ENCODE results near the gene ATP6V0A4.
"Not testable (repeated sequence)": the region's sequence is repeated elsewhere in the genome, so short reads cannot be mapped to it uniquely, and the experiment has no call there.

ATP6V0A4 gene

DNA sequence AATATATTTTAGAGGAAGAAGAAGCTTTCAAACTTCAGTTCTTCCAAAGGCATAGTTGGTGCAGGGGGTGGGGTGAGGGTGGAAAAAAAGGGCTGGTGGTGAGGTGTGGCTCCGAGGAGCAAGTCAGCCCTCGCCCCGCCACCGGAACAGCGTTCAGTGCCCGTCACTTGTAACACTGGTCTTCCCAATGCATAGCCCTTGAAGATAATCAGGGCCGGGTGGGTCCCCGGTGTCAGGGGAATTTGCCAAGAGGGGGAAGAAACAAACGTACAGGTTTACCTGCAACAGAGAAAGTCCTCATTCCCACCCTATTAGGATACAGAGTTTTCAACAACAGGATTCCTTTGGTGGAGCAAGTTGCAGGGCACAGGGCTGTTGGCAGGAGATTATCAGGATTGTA is 98.3 kb downstream of the ATP6V0A4 start:
- no peak for DNase-seq (ENCODE audit: low read depth)

DNA sequence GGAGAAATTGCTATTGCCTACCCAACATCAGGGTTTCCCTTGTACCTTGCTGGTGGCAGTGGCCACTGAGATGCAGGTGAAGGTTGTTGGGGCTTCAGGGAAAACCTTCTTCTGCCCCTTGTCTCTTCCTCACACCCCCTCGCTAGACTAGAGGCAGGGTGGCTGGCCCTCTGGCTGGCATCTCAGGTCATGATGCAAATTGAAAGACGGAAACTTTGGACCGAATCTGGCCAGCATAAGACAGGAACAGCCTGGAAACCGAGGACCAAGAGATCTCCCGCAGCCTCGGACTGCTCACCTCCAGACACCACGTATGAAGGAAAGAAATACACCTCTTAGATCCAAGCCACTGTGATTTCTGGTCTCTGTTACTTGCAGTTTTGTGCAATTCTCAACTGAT is 99.7 kb downstream of the ATP6V0A4 start:
- no peak for DNase-seq (ENCODE audit: low read depth)

DNA sequence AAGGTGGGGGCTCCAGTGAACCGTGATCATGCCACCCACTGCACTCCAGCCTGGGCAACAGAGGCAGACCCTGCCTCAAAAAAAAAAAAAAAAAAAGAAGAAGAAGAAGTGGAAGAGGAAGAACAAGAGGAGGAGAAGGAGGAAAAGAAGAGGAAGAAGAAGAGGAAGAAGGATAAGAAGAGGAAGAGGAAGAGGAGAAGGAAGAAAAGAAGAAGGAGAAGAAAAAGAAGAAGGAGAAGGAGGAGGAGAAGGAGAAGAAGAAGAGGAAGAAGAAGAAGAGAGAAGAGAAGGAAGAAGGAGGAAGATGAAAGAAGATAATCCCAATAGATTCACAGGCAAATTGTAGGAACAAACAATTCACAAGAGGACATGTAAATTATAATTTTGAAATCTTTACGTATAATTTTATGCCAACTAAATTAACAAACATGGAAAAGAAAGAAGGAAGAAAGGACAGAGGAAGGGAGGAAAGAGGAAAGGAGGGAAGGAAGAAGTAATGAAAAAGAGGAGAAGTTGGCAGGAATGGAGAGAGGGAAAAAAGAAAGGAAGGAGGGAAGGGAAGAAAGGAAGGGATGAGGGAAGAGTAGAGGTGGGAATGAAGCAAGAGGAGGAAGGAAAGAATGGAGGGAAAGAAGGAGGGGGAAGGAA is 100.3 kb downstream of the ATP6V0A4 start:
- no peak for DNase-seq (ENCODE audit: low read depth)

DNA sequence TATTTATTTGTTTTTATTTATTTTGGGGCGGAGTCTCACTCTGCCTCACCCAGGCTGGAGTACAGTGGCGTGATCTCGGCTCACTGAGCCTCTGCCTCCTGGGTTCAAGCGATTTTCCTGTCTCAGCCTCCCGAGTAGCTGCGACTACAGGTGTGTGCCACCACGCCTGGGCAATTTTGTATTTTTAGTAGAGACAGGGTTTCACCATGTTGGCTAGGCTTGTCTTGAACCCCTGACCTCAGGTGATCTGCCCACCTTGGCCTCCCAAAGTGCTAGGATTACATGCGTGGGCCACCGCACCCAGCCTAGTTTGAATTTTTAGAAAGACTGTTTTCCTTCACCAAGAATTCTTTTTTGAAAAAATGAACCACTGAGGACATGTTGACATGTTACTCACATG is 102.2 kb downstream of the ATP6V0A4 start:
- not testable (repeated sequence) for DNase-seq (ENCODE audit: low read depth)

DNA sequence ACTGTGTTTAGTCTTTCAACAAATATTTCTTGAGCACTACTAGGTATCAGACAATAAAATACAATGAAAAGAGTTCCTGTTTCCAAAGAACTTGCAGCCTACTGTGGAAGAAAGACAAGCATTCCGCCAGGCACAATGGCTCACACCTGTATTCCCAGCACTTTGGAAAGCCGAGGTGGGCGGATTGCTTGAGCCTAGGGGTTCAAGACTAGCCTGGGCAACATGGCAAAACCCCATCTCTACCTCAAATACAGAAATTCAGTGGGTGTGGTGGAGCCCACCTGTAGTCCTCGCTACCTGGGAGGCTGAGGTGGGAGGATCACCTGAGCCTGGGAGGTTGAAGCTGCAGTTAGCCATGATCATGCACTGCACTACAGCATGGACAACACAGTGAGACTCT is 102.9 kb downstream of the ATP6V0A4 start:
- no peak for DNase-seq (ENCODE audit: low read depth)

DNA sequence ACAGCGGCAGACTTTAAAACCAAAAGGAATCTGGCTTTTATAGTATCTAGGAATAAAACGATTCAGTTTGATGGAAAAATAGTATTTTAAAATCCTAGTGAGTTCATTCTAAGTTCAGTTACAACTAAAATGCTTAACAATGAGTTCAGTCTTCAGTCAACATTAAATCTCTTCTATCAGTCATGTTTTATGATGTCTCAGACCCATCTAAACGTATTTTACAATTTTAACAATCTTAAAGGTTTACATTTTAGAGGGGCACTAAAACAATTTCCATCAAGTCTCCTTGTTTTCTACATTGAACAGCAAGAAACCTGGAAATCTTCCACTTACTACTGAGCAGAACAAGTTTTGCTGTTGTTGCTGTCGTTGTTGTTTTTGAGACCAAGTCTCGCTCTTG is 106.8 kb downstream of the ATP6V0A4 start:
- no peak for DNase-seq (ENCODE audit: low read depth)

DNA sequence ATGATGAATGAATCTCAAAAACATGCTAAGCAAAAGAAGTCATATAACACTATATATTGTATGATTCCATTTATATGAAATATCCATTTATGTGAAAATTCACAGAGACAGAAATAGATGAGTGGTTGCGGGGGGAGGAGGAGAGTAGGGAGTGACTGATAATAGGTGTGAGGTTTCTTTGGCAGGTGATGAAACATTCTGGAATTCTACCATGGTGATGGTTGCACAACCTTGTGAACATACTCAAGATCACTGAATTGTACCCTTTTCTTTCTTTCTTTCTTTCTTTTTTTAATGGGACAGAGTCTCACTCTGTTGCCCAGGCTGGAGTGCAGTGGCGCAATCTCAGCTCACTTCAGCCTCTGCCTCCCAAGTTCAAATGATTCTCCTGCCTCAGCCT is 107.5 kb downstream of the ATP6V0A4 start:
- no peak for DNase-seq (ENCODE audit: low read depth)

DNA sequence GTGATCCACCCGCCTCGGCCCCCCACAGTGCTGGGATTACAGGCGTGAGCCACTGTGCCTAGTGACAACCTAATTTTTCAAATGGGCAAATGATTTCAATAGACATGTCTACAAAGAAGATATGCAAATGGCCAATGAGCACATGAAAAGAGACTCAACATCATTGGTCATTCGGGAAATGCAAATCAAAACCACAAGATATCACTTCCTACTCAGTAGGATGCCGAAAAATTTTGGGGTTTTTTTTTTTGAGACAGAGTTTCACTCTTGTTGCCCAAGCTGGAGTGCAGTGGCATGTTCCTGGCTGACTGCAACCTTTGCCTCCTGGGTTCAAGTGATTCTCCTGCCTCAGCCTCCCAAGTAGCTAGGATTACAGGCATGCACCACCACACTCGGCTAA is 110.0 kb downstream of the ATP6V0A4 start:
- not testable (repeated sequence) for DNase-seq (ENCODE audit: low read depth)

DNA sequence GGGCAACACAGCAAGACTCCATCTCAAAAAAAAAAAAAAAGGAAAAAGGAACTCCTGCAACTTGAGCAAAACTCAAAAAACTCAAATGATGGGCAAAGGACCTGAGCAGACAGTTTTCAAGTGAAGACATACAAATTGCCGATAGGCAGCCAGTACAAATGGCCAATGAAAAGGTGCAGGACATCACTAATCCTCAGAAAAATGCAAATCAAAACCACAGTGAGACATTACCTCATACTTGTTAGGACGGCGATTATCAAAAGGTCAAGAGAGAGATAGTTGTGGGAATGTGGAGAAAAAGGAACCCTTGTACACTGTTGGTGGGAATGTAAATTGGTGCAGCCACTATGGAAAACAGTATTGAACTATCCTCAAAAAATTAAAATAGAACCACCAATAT is 113.7 kb downstream of the ATP6V0A4 start:
- DNase-seq (ENCODE audit: low read depth): no peak

DNA sequence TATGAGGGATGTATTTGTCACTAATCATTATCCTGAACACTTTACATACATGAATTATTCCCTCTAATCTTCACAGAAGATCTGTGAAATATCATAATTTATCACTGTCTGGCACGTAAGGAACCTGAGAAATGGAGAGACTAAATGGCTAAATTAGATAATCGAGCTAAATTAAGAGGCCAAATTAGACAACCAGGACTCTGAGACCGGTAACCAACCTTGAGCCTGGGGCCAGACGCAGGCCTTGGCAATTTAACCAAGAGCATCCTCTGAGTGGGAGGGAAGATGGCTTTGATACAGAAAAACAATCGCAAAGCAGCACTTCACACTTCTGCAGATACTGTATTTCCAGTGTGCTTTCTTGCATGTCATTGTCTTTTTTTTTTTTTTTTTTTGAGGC is 118.2 kb downstream of the ATP6V0A4 start:
- DNase-seq (ENCODE audit: low read depth): no peak

DNA sequence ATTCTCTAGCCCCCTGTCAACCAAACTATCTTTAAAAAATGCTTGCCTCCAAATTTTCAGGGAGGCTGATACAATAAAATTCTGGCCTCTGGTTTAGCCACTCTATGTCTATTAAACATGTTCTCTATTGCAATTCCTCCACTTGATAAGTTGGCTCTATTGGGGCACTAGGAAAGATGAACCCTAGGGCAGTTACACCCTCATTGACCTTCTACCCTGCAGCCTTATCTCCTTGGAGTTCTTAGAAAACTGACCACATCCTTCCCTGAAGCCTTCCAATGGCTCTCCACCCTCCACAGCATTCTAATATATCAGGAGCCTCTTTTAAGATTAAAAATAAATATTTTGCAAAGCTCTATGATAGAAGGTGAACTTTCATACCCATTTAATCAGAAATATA is 127.4 kb downstream of the ATP6V0A4 start:
- no peak for DNase-seq (ENCODE audit: low read depth)

DNA sequence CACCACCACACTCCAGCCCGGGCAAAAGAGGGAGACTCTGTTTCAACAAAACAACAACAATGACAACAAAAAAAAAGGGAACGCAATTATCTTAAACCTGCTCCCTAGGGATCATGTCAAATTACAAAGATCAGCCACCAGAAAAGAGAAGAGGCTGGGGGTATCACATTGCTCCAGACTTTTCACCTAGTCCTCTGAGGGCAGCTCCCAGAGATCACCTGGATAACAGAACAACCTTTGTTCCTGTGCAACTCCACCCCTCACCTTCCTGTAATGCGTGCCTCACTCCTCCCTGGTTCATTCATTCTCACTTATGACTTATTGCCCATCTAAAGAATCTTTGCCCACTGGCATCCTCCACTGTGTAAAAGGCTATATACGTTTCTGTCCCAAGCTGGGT is 128.6 kb downstream of the ATP6V0A4 start:
- no peak for DNase-seq (ENCODE audit: low read depth)

DNA sequence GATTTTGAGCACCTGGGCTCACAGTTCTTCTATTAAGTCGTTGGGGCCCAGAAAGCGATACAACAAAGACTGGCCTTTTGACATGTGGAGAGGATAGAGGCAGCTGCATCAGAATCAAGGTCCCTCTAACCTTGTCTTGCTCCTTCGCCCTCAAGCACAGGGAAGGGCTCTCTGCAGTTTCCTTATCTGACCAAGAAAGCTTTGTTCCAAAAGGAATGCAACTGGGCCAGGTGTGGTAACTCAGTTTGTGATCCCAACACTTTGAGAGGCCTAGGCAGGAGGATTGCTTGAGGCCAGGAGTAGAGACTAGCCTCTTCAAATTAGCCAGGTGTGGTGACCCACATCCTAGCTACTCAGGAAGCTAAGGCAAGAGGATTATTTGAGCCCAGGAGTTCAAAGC is 129.1 kb downstream of the ATP6V0A4 start:
- no peak for DNase-seq (ENCODE audit: low read depth)

DNA sequence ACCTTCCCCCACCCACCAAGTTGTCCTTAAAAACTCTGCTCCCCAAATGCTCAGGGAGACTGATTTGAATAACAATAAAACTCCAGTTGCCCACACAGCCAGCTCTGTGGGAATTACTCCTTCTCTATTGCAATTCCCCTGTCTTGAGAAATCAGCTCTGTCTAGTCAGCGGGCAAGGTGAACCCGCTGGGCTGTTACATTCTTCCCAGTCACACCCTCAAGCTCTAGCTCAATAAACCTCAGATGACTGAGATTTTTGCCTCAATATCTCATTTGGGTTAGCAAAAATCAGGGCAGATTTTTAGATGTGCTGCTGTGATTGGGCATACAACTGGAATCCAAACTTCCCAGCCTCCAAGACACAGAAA is 129.8 kb downstream of the ATP6V0A4 start:
- no peak for DNase-seq (ENCODE audit: low read depth)

DNA sequence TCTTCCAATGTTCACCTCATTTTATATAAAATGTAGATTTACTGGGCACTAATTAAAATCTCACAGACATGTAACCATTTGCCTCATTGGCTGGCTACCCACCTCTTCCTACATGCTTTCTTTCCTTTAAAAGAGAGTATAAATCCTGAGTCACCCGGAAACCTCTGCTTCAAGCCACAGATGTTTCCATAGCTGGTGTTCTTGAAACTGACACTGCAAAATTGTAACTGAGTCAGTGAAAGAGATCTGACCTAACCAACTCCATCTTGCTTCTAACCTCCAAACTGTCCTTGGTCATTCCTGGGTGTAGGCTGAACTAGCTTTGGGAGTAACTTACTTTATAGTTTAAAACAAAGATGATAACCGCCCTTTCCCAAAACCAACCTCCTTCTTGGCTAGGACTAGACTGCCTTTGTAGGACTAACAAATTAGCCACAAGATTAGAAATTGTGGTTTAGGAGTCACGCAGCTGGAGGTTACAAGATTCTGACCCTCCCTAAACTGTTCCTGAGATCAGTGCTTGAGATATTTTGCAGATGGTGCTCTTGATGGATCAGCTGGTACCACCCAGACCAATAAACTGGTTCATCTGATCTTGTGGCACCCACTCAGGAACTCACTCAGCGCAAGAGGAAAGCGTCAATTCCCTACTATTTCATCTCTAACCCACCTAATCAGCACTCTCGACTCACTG is 130.3 kb downstream of the ATP6V0A4 start:
- no peak for DNase-seq (ENCODE audit: low read depth)

DNA sequence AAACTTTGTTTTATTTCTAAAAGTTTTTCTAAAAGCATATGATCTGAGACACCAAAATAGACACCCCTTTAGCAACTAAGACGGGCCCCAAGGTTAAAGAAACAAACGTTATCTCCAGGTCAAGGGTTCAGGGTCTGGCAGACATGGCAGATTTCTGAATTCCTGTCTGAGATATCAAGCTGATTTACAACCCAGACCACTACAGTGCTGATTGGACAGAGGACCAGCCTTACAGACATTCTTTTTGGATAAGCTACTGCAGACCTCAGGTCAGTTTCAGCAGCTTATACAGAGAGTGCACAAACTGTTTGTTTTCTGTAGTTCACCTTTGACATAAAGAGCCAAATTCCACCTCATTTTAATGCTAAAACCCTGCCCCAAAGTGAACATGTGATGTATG is 131.6 kb downstream of the ATP6V0A4 start:
- DNase-seq (ENCODE audit: low read depth): no peak

DNA sequence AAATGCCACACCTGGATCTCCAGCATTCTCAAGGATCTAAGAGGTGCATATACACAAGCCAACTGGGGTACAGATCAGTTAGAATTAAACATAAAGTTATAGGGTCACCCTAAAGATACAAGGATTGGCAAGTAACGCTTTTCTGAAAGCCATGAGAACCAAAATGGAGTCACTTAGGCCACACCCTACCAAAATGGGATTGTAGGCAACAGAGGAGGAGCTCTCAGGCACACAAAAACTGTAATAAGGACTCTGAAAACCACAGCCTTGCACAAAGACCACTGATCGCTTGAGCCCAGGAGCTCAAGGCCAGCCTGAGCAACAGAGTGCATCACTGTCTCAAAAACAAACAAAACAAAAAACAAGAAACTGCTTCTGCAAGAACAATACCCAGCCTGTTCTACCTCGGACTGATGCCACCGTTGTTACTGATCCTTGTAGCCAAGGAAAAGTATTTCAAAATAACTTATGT is 132.3 kb downstream of the ATP6V0A4 start:
- no peak for DNase-seq (ENCODE audit: low read depth)

DNA sequence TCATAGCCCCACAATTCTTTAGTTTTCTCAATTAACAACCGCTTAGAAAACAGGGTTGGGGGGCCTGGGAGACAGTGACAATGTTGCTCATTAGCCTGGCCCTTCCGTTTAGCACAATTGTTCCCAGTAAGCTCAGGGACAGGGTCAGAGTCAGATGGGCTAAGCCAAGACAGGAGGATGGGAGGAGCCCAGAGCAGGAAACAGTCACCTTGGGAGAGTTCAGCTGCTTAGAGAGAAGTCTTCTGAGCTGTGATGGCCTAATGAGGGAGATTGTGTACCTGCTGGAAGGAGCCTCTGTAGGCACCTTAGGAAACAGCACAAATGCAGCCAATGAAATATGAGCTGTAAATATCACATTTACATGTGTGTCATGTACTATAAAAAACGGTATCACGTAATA is 132.7 kb downstream of the ATP6V0A4 start:
- no peak for DNase-seq (ENCODE audit: low read depth)

DNA sequence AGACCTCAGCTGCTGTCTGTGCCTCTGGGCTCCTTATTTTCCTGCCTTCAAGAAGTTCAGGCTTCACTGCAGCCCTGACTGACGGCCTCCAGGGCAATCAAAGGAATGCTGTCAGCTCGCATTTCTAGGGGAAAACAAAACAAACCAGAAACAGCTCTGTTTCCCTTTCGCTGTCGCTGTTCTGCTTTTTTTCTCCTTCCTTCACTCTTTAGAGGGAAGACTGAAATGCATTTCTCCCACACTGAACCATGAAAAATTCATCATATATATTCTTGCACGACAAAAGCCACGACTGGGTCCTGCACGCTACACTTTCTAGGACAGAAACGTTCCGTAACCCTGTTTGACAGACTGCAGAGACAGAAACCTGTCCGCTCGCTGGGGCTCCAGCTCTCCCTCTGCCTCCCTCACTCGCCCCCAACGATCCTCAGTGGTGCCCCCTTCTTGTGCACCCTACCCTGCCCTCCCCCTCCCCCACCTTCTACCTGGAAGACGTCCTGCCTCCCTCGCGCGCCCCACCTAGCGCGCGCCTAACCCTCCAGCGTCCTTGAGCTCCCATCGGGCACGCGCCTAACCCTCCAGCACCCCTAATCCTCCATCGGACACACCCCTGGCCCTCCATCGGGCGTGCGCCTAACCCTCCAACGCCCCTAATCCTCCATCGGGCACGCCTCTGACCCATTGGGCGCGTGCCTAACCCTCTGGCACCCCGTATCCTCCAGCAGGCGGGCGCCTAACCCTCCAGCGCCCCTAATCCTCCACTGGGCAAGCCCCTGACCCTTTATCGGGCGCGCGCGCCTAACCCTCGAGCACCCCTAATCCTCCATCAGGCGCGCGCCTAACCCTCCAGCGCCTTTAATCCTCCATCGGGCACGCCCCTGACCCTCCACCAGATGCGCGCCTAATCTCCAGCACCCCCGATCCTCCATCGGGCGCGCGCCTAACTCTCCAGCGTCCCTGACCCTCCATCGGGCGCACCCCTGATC is 134.0 kb downstream of the ATP6V0A4 start:
- DNase-seq (ENCODE audit: low read depth): no peak

DNA sequence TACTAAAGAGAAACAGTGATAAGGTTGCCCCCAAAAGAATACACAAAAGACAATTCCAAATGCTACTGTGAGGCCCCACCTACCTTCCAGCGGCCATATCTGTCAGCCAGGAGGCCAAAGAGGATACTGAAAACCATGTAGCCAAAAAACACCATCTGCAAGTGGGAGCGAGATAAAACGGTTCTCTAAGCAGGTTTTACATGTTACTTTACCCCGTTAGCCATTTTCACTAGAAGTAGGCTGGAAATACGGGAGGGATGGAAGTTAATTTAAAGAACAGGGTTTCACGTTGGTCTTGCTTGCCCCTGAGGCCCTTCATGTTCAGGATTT is 135.0 kb downstream of the ATP6V0A4 start:
- DNase-seq (ENCODE audit: low read depth): no peak

DNA sequence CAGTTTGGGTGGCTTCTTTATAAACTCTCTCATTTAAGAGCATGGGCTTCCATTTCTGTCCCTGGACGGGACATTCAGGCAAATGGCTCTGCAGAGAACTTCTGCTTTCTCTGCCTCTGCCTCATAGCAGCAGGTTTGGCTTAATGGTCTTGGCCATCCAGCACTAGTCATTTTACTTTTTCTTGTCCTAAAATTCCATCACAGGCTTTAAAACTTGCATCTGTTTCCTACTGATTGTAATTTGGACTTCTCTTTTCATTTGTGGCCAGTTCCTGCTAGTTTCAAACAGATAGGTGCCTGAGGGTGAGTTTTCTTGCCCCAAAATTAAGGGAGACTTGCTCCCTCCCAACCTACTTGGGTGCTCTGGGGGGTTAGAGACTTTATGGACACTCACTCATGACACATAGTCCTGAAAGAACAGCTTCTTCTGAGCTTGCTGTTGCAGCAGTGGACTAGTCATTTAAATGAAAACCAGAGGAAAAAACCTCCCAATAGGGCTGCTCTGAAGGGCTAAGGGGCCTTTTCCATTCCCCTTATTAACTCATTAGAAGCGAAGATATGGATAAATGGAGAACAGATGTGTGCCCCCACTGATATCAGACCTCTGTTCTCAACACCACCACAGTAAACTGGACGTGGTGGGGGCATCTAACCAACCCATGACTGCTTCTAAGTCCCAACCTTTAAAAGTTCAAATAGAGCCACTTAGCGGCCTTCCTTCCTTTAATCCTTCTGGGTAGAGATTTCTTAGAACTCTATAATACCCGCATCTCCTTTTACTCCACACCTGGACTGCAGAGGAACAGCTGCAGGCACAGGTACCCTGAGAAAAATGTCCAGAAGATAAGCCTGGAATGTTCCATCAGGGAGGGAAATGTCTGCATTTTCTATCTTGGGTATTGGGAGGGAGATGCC is 135.7 kb downstream of the ATP6V0A4 start:
- DNase-seq (ENCODE audit: low read depth): no peak

DNA sequence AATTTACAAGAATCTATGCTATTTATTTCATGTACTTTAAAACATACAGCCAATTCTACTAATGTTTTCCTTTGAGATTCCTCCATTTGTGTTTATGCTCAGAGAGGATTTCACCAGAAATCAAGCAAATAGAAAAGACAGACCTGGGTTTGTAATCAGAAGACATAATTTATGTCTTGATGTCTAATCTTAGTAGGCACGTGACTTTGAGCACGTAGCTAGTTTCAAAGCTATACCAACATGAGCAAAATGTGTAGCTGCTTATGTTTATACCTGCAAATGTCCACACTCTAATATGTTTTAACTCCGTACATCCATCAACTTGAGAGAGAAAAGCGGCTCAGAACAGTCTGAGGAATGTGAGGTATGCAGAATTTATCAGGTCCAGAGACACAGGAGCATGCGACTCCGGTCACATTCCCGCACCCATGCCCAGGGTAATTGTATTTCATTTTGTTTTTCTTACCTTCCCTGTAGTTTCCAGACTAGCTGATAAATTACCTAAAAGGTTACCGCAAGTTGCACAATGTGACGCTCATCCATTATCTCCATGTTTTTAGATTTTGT is 136.8 kb downstream of the ATP6V0A4 start:
- no peak for DNase-seq (ENCODE audit: low read depth)
